Measurements from ENCODE around the gene IRS2. TPM values are rescaled to one million over a fixed set of nuclear protein-coding genes. Genes with fewer than 3 reads are reported as not detected.

The IRS2 gene
- total and polyA plus RNA-seq, 2 of the 8 experiments (the other 6 are each of a cell fraction or from before 2014, with no cell fraction given) = 2.6 to 17.0 TPM

DNA sequence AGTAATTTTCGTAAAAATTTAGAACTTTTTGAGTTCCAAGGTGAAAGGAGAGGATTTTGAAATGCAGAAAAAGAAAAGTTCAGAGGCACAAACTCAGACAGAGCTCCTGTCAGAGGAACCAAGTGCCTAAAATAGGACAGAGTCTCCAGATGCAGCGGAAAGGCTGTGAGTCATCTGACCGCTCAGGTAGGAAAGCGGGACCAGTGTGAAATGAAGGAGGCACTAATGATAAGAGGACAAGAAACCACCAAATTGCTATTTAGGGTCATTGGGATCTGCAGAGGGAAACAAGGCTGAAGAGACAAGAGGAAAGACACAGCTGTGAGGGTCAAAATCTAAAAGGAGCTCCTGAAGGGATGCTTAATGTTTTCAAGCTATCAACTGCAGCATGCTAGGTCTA lies 34.9 kb downstream of the IRS2 start (continued):
- TF ChIP-seq ZNF274 (IDR thresholded peaks at IDR 0.05; ENCODE audit: borderline replicate concordance, extremely low read depth, low read length) = no peak

Data from H1 (cell line).